TTC549 (cell line): Measurements from ENCODE around the gene NCCRP1.
"Not testable (repeated sequence)": the region's sequence is repeated elsewhere in the genome, so short reads cannot be mapped to it uniquely, and the experiment has no call there.

Experiments used
- FAIRE-seq: peaks from 2 replicates; lab custom pipeline; 2012; peaks lifted over from hg19 to GRCh38; lab: Jason Lieb, UNC

NCCRP1 gene

GRCh38 chr19:39209196-39209595 is 12.4 kb downstream of the NCCRP1 start:
- FAIRE-seq, result no peak

- FAIRE-seq, result no peak
These were observed 15.1 kb downstream of the NCCRP1 start for GRCh38 chr19:39211731-39212374.

GRCh38 chr19:39212375-39212742 is 15.6 kb downstream of the NCCRP1 start:
- FAIRE-seq, result no peak

GRCh38 chr19:39215323-39215722 is 18.6 kb downstream of the NCCRP1 start:
- not testable (repeated sequence) for FAIRE-seq

GRCh38 chr19:39217094-39217493 is 20.3 kb downstream of the NCCRP1 start:
- FAIRE-seq, result no peak

GRCh38 chr19:39218230-39219007 is 21.7 kb downstream of the NCCRP1 start:
- FAIRE-seq, result no peak

GRCh38 chr19:39219108-39219507 is 22.3 kb downstream of the NCCRP1 start:
- not testable (repeated sequence) for FAIRE-seq

GRCh38 chr19:39223703-39224279 is 27.0 kb downstream of the NCCRP1 start:
- FAIRE-seq, result no peak

- FAIRE-seq, result no peak
These were observed 28.1 kb downstream of the NCCRP1 start for GRCh38 chr19:39224910-39225309.

- FAIRE-seq, result no peak
These were observed 33.5 kb downstream of the NCCRP1 start for GRCh38 chr19:39230096-39230764.

- no peak for FAIRE-seq
These were observed 35.9 kb downstream of the NCCRP1 start for GRCh38 chr19:39232708-39233107.

- no peak for FAIRE-seq
These were observed 39.8 kb downstream of the NCCRP1 start for GRCh38 chr19:39236527-39236926.

GRCh38 chr19:39237200-39238184 is 40.7 kb downstream of the NCCRP1 start:
- FAIRE-seq, result no peak

- no peak for FAIRE-seq
These were observed 41.4 kb downstream of the NCCRP1 start for GRCh38 chr19:39238209-39238608.

GRCh38 chr19:39238944-39239343 is 42.2 kb downstream of the NCCRP1 start:
- no peak for FAIRE-seq

- no peak for FAIRE-seq
These were observed 43.7 kb downstream of the NCCRP1 start for GRCh38 chr19:39240421-39240820.

- FAIRE-seq, result not testable (repeated sequence)
These were observed 47.0 kb downstream of the NCCRP1 start for GRCh38 chr19:39243741-39244140.

GRCh38 chr19:39244410-39245100 is 47.8 kb downstream of the NCCRP1 start, which contains the start of gene IFNL3:
Gene IFNL3, minus strand, starts transcription at chr19:39245006. Its CDS starts 39 bp downstream, at chr19:39244967.
- not testable (repeated sequence) for FAIRE-seq

GRCh38 chr19:39245166-39245565 is 48.4 kb downstream of the NCCRP1 start:
- not testable (repeated sequence) for FAIRE-seq

- no peak for FAIRE-seq
These were observed 50.3 kb downstream of the NCCRP1 start for GRCh38 chr19:39246951-39247669.
